ENCODE results near the gene CNN2. TPM values are rescaled to one million over a fixed set of nuclear protein-coding genes. Genes with fewer than 3 reads are reported as not detected.

CNN2 gene
- total RNA-seq, 1 donor from 2014 or later, result 76.1 TPM

DNA sequence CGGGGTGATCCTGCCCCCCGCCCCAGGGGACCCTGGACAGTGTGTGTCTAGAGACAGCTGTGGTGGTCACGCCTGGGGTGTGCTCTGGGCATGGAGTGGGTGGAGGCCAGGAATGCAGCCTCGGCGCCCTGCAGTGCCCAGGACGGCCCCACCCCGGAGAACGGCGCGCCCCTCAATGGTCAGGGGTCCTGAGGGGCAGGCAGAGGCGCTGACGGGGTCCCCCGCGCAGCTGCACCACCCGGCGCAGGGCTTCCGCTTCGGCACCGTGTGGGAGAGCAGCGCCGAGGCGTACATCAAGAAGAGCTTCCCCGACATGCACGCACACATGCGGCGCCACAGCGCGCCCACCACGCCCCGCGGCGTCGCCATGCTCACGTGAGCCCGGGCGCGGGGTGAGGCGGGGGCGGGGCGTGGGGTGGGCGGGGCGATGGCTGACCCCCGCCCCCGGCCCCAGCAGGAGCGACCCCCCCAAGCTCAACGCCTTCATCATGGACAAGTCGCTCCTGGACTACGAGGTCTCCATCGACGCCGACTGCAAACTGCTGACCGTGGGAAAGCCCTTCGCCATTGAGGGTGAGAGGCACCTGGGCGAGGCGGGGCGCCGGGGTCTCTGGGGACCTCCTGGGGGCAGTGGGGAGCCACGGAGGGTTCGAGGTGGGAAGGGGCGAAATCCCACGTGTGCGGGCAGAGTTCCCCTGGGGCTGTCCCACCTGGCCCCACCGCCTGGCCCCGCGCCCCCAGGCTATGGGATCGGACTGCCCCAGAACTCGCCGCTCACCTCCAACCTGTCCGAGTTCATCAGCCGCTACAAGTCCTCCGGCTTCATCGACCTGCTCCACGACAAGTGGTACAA lies 18.8 kb upstream of the CNN2 start:
- Histone ChIP-seq H3K4me1 (peaks cover 14% of the 10 kb centered on the region), H3K4me3 (no peak overlapping the region), H3K27ac (no peak overlapping the region), H3K36me3 (peaks cover 0 to 26% of the 10 kb centered on the region in 2 donors), H3K27me3 (no peaks in the 10 kb centered on the region), H3K9me3 (no peaks in the 10 kb centered on the region)
- TF ChIP-seq POLR2AphosphoS5 (IDR thresholded peaks at IDR 0.05; ENCODE audit: insufficient read depth in 1 of 2, low read depth in 1 of 2) (no peak), POLR2A (IDR thresholded peaks at IDR 0.05) (no peak)
- TF ChIP-seq, protein P1, sequence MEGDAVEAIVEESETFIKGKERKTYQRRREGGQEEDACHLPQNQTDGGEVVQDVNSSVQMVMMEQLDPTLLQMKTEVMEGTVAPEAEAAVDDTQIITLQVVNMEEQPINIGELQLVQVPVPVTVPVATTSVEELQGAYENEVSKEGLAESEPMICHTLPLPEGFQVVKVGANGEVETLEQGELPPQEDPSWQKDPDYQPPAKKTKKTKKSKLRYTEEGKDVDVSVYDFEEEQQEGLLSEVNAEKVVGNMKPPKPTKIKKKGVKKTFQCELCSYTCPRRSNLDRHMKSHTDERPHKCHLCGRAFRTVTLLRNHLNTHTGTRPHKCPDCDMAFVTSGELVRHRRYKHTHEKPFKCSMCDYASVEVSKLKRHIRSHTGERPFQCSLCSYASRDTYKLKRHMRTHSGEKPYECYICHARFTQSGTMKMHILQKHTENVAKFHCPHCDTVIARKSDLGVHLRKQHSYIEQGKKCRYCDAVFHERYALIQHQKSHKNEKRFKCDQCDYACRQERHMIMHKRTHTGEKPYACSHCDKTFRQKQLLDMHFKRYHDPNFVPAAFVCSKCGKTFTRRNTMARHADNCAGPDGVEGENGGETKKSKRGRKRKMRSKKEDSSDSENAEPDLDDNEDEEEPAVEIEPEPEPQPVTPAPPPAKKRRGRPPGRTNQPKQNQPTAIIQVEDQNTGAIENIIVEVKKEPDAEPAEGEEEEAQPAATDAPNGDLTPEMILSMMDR (IDR thresholded peaks at IDR 0.05), result no peak
- DNase-seq (ENCODE audit: extremely low spot score in 2 of 2), result no peak
- intact Hi-C loops (cut with DNase I), result no loop called here

DNA sequence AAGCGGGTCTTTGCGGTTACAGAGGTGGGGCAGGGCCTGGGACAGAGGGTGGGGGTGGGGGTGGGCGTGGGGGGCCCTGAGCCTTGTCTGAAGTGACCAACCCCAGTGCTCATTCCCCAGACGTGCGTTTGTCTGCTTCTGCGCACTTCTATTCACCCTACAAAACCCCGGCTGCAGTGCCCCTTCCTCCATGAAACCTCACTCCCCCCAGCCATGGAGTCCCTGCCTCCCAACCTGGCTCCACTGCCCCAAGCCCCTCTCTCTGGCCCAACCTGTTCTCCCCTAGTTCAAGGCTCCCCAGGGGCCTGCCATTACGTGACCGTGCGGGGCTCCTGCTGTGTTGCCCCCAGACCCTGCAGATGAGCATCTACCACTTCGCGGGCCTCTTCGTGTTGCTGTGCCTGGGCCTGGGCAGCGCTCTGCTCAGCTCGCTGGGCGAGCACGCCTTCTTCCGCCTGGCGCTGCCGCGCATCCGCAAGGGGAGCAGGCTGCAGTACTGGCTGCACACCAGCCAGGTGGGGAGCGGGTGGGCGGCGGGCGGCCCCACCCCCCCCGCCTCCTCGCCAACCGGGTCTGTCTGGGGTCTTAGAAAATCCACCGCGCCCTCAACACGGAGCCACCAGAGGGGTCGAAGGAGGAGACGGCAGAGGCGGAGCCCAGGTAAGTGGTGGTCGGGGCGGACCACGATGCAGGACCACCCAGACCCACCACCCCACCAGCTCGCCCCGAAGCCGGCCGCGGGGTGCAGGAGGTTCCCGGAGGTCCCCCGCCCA lies 18.0 kb upstream of the CNN2 start:
- Histone ChIP-seq H3K27me3 (no peaks in the 10 kb centered on the region), H3K4me3 (peak overlapping the region; percentile 24 to 43), H3K9me3 (no peaks in the 10 kb centered on the region), H3K4me1 (peaks cover 14% of the 10 kb centered on the region), H3K36me3 (peaks cover 0 to 31% of the 10 kb centered on the region in 2 donors), H3K27ac (peak overlapping the region; percentile 77)
- no peak for DNase-seq (ENCODE audit: extremely low spot score in 2 of 2)
- intact Hi-C loops (cut with DNase I), result no loop called here
- TF ChIP-seq POLR2AphosphoS5 (IDR thresholded peaks at IDR 0.05; ENCODE audit: insufficient read depth in 1 of 2, low read depth in 1 of 2) (no peak), POLR2A (IDR thresholded peaks at IDR 0.05) (no peak)
- TF ChIP-seq, protein P1 (IDR thresholded peaks at IDR 0.05), result no peak

DNA sequence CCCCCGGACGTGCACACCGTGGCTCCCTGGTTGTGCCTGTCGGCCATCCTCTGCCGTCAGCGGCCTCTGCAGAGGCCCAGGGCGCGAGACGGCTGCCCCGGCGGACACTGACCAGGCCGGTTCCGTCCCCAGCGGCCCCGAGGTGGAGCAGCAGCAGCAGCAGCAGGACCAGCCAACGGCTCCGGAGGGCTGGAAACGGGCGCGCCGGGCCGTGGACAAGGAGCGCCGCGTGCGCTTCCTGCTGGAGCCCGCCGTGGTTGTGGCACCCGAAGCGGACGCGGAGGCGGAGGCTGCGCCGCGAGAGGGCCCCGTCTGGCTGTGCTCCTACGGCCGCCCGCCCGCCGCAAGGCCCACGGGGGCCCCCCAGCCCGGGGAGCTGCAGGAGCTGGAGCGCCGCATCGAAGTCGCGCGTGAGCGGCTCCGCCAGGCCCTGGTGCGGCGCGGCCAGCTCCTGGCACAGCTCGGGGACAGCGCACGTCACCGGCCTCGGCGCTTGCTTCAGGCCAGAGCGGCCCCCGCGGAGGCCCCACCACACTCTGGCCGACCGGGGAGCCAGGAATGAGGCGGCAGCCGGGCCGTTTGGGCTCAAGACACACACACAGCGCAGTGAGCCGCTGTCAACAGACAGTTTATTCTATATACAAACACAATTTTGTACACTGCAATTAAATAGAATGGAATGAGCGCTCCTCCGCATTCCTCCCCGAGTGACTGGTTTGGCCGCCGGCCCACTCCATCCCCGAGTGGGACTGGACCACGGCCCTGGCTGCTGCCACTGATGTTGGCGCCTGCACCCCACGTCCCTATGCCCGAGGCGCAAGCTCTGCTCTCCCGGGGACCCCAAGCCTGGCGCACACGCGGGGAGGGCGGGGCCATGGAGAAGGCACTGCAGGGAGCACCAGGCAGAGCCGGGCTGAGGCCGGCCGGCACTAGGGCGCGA lies 17.1 kb upstream of the CNN2 start:
- Histone ChIP-seq H3K9me3 (no peaks in the 10 kb centered on the region), H3K27me3 (no peaks in the 10 kb centered on the region), H3K4me1 (peaks cover 15% of the 10 kb centered on the region), H3K27ac (peak overlapping the region; percentile 77), H3K36me3 (peaks cover 0 to 31% of the 10 kb centered on the region in 2 donors), H3K4me3 (peak overlapping the region; percentile 24 to 43)
- intact Hi-C loops (cut with DNase I), result no loop called here
- no peak for DNase-seq (ENCODE audit: extremely low spot score in 2 of 2)
- TF ChIP-seq, protein P1 (IDR thresholded peaks at IDR 0.05), result no peak
- TF ChIP-seq POLR2AphosphoS5 (IDR thresholded peaks at IDR 0.05; ENCODE audit: insufficient read depth in 1 of 2, low read depth in 1 of 2) (peak in 1 of 2 donors; percentile 69), POLR2A (IDR thresholded peaks at IDR 0.05) (no peak)

DNA sequence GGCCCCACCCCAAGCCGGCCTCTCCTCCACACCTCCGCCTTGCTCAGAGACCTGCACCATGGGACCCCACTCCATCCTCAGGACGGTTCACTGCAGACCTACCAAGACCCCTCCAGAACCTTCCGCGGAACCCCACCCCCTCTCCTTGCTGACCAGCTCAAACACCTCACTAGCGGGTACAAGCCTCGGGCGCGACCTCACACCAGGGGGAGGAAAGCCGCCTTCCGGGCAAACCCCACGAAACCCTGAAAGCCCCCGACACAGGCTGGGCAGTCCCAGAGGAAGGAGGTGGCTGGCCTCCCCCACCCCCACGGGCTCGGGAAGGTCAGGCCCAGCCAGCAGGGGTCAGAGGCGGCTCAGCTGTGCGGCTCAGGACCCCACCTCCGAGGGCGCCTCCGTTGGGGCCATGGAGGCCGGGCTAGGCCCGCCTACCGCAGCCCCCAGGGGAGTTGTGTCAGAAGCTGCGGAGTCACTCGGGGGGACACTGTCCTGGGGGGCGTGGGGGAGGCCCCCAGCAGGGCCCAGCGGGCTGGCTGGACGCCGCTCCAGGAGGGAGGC lies 16.3 kb upstream of the CNN2 start:
- Histone ChIP-seq H3K27ac (peak overlapping the region; percentile 77), H3K36me3 (peaks cover 0 to 31% of the 10 kb centered on the region in 2 donors), H3K4me1 (peaks cover 22% of the 10 kb centered on the region), H3K4me3 (peak overlapping the region; percentile 24 to 43), H3K27me3 (no peaks in the 10 kb centered on the region), H3K9me3 (no peaks in the 10 kb centered on the region)
- TF ChIP-seq POLR2A (IDR thresholded peaks at IDR 0.05) (no peak), POLR2AphosphoS5 (IDR thresholded peaks at IDR 0.05; ENCODE audit: insufficient read depth in 1 of 2, low read depth in 1 of 2) (no peak)
- TF ChIP-seq, protein P1 (IDR thresholded peaks at IDR 0.05), result no peak
- DNase-seq (ENCODE audit: extremely low spot score in 2 of 2), result no peak
- intact Hi-C loops (cut with DNase I), result no loop called here

Data from vagina (tissue), 2 donors.